Measurements from ENCODE around the gene CDCP1. TPM values are rescaled to one million over a fixed set of nuclear protein-coding genes. Genes with fewer than 3 reads are reported as not detected.

CDCP1 gene
- total RNA-seq, 1 experiment from 2014 or later = 85.0 TPM

DNA sequence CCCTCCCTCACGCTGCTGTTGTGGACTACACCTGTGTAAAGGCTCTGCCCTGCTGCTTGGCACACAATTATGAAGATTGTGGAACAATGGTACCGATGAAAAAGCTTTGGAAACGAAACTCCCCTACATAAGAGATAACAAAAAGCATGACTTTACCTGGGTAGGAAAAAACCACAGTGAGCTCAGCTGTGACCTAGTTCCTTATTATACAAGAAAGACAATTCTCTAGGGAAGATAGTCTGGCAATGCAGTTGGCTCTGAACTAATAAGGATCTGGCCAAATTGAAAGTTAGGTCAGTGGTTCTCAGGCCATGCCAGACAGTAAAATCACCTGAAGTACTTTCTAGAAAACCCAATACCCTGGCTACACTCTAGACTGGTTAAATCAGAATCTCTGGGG lies 104.0 kb downstream of the CDCP1 start:
- Histone ChIP-seq H3K27me3 (ENCODE audit: insufficient read depth, low read depth) (no peaks in the 10 kb centered on the region), H3K4me2 (0 out of 2 replicates have a peak overlapping the region, but pooled peaks have one; percentile 42), H3K9me2 (ENCODE audit: insufficient read depth) (no peaks in the 10 kb centered on the region), H2AFZ (no peak overlapping the region), H3K27ac (peak overlapping the region; percentile 17), H3K4me3 (no peak overlapping the region), H3F3A (ENCODE audit: insufficient read depth, low read depth) (peaks cover 11% of the 10 kb centered on the region), H3K36me3 (ENCODE audit: low read depth) (no peaks in the 10 kb centered on the region), H3K4me1 (replicated peaks; ENCODE audit: insufficient read depth) (peaks cover 41% of the 10 kb centered on the region), H3K9me3 (ENCODE audit: insufficient read depth, low read depth) (no peaks in the 10 kb centered on the region; the same call in 1 of the 2 replicates), H4K20me1 (ENCODE audit: insufficient read depth) (no peaks in the 10 kb centered on the region), H3K79me2 (ENCODE audit: low read depth) (no peaks in the 10 kb centered on the region)
- no TSS peak for BruUV-seq (replicated peaks)
- intact Hi-C loops (cut with micrococcal nuclease; ENCODE audit: unreplicated experiment) = loop anchor here (5.0 kb wide), 1 partner anchor 80 kb away; no protein-coding TSS in a partner anchor
- no peak for DNase-seq
- ChIA-PET CTCF (interaction anchor here (0.9 to 2.4 kb wide), 5 partner anchors 50 to 457 kb away, joined by 4 to 17 read pairs (median 9); no protein-coding TSS in a partner anchor), POLR2A (ENCODE audit: unreplicated experiment) (interaction anchor here (0.6 kb wide), 1 partner anchor 13 kb away, joined by 3 read pairs; no protein-coding TSS in a partner anchor)
- TF ChIP-seq, protein P1, sequence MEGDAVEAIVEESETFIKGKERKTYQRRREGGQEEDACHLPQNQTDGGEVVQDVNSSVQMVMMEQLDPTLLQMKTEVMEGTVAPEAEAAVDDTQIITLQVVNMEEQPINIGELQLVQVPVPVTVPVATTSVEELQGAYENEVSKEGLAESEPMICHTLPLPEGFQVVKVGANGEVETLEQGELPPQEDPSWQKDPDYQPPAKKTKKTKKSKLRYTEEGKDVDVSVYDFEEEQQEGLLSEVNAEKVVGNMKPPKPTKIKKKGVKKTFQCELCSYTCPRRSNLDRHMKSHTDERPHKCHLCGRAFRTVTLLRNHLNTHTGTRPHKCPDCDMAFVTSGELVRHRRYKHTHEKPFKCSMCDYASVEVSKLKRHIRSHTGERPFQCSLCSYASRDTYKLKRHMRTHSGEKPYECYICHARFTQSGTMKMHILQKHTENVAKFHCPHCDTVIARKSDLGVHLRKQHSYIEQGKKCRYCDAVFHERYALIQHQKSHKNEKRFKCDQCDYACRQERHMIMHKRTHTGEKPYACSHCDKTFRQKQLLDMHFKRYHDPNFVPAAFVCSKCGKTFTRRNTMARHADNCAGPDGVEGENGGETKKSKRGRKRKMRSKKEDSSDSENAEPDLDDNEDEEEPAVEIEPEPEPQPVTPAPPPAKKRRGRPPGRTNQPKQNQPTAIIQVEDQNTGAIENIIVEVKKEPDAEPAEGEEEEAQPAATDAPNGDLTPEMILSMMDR (conservative IDR thresholded peaks at IDR 0.05) = no peak
- no peak for TF ChIP-seq EZH2 (IDR thresholded peaks at IDR 0.05; ENCODE audit: low read depth)

DNA sequence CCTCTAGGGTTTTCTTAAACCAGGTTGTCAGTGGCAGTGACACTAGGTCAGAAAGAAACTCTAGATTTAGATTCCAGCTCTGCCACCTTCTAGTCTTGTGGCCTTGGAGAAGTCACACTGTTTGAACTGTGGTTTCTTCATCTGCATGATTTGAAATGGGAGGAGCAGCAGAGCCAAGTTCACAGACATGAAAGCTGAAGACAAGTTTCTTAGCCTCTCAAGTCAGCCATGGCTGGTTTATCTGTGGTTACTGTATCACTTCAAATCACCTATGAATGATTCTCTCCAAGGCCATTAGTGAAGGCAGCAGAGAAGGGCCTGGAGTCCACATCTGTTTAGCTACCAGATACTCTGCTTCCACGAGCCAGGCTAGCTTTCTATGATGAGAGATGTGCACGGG lies 104.5 kb downstream of the CDCP1 start:
- no peaks in the 10 kb centered on the region for H3K36me3 ChIP-seq (ENCODE audit: low read depth)
- H3K27ac ChIP-seq = peak overlapping the region; percentile 17
- H3K79me2 ChIP-seq (ENCODE audit: low read depth) = no peaks in the 10 kb centered on the region
- ChIA-PET CTCF (interaction anchor here (0.5 to 2.4 kb wide), 8 partner anchors 50 to 461 kb away, joined by 3 to 17 read pairs (median 6); no protein-coding TSS in a partner anchor), POLR2A (ENCODE audit: unreplicated experiment) (interaction anchor here (0.6 kb wide), 2 partner anchors 455 to 902 kb away, joined by 3 to 9 read pairs; partner anchors contain the start of gene CXCR6)
- DNase-seq = no peak
- no peaks in the 10 kb centered on the region for H3K27me3 ChIP-seq (ENCODE audit: insufficient read depth, low read depth)
- intact Hi-C loops (cut with micrococcal nuclease; ENCODE audit: unreplicated experiment) = loop anchor here (5.0 kb wide), 1 partner anchor 81 kb away; no protein-coding TSS in a partner anchor
- H3F3A ChIP-seq (ENCODE audit: insufficient read depth, low read depth) = peaks cover 11% of the 10 kb centered on the region
- H3K9me3 ChIP-seq (ENCODE audit: insufficient read depth, low read depth) = no peaks in the 10 kb centered on the region
- H3K4me1 ChIP-seq (replicated peaks; ENCODE audit: insufficient read depth) = peaks cover 41% of the 10 kb centered on the region
- H3K9me2 ChIP-seq (ENCODE audit: insufficient read depth) = no peaks in the 10 kb centered on the region
- no peaks in the 10 kb centered on the region for H4K20me1 ChIP-seq (ENCODE audit: insufficient read depth)
- no TSS peak for BruUV-seq (replicated peaks)
- no peak overlapping the region for H3K4me3 ChIP-seq
- TF ChIP-seq, protein P1 (conservative IDR thresholded peaks at IDR 0.05) = no peak
- no peak for TF ChIP-seq EZH2 (IDR thresholded peaks at IDR 0.05; ENCODE audit: low read depth)
- peak overlapping the region; percentile 42 for H3K4me2 ChIP-seq
- peak overlapping the region; percentile 15; the same call in 1 of the 2 replicates for H2AFZ ChIP-seq

DNA sequence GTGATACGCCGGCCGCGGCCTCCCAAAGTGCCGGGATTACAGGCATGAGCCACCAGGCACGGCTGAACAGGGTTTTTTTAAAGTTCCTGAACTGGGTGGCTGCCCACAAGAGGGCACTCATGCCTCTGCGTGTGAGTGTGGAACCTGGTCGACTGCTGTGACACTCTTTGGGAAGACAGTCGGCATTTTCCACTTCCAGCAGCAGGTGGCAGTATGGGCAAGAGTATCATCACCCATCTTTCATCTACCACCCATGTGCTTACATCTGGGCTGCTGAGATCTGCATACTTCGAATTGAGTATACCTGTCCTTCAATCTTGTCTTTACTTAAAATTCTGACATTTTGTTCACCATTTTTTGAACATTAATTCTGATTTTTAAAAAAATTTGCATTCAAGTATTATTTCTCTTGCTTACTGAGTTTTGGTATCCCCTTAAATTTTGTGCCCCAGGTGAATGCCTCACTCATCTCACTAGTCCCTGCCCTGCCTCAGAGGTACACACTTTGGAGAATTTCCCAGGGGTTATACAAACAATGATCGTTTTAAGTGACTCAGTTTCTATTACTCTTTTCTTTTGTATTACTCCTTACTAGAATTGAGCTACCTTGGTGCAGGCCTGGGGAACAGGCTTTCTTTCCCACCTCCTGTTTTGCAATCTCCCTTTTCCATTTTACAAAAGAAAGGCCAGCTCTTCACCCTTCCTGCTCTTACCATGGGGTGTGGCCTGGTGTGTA lies 108.3 kb downstream of the CDCP1 start:
- H3K79me2 ChIP-seq (ENCODE audit: low read depth) = no peaks in the 10 kb centered on the region
- H2AFZ ChIP-seq = no peak overlapping the region; the same call in 1 of the 2 replicates
- no peaks in the 10 kb centered on the region for H3K9me2 ChIP-seq (ENCODE audit: insufficient read depth)
- H3K4me1 ChIP-seq (replicated peaks; ENCODE audit: insufficient read depth) = peaks cover 30% of the 10 kb centered on the region
- TF ChIP-seq, protein P1 (conservative IDR thresholded peaks at IDR 0.05) = peak; percentile 88
- TF ChIP-seq EZH2 (IDR thresholded peaks at IDR 0.05; ENCODE audit: low read depth) = no peak
- no TSS peak for BruUV-seq (replicated peaks)
- intact Hi-C loops (cut with micrococcal nuclease; ENCODE audit: unreplicated experiment) = loop anchor here (1.0 to 10.0 kb wide), 8 partner anchors 121 to 1337 kb away; partner anchors contain the start of genes CCR5, LIMD1 and SACM1L
- no peaks in the 10 kb centered on the region for H3K9me3 ChIP-seq (ENCODE audit: insufficient read depth, low read depth)
- peak overlapping the region; percentile 55; the same call in 1 of the 2 replicates for H3K4me2 ChIP-seq
- POLR2A ChIA-PET (ENCODE audit: unreplicated experiment) = interaction anchor here (0.6 to 0.7 kb wide), 2 partner anchors 54 to 164 kb away, joined by 3 to 6 read pairs; no protein-coding TSS in a partner anchor
- H3K27me3 ChIP-seq (ENCODE audit: insufficient read depth, low read depth) = no peaks in the 10 kb centered on the region
- no peak overlapping the region for H3K27ac ChIP-seq
- H3K36me3 ChIP-seq (ENCODE audit: low read depth) = no peaks in the 10 kb centered on the region
- DNase-seq = peak; percentile 83 to 91
- H3K4me3 ChIP-seq = no peak overlapping the region
- no peaks in the 10 kb centered on the region for H4K20me1 ChIP-seq (ENCODE audit: insufficient read depth)
- peaks cover 11% of the 10 kb centered on the region for H3F3A ChIP-seq (ENCODE audit: insufficient read depth, low read depth)
- CTCF ChIA-PET = interaction anchor here (0.8 kb wide), 1 partner anchor 188 kb away, joined by 4 read pairs; no protein-coding TSS in a partner anchor

Data from PC-9 (cell line).